HAP-1 (cell line): ENCODE results near the gene RAB37.

Source experiments
- DNase-seq, 2 experiments: peaks; one replicate each; pipeline ENCODE4 v3.0.0-alpha.2; 2016 to 2020; ENCODE audit warnings: low spot score in 2 of 2
- H3K27me3 ChIP-seq: fragments of 250-450 bp; sonication (Bioruptor Pico); 2 replicates; pipeline ENCODE4 v1.5.1; 2020; ENCODE audit warnings: low read depth, mild to moderate bottlenecking, moderate library complexity
- H3K36me3 ChIP-seq: fragments of 250-450 bp; sonication (Bioruptor Pico); replicated peaks from 2 replicates; pipeline ENCODE4 v1.5.1; 2020; ENCODE audit warnings: mild to moderate bottlenecking
- H3K4me1 ChIP-seq: fragments of 250-450 bp; sonication (Bioruptor Pico); 2 replicates; pipeline ENCODE4 v1.5.1; 2020; ENCODE audit warnings: mild to moderate bottlenecking
- H3K4me3 ChIP-seq: fragments of 250-450 bp; sonication (Bioruptor Pico); 2 replicates; pipeline ENCODE4 v1.5.1; 2020; ENCODE audit warnings: mild to moderate bottlenecking, moderate library complexity
- H3K9me3 ChIP-seq: fragments of 250-450 bp; sonication (Bioruptor Pico); 2 replicates; pipeline ENCODE4 v1.5.1; 2020; ENCODE audit warnings: mild to moderate bottlenecking, moderate library complexity
- in situ Hi-C: fragments of 300-500 bp; cut with MboI; formaldehyde crosslinking; loops from 3 replicates; pipeline ENCODE4 v1.14.3; 2020; ENCODE audit warnings: low sequenced_read_pairs, inconsistent platforms, mixed read lengths

Gene RAB37

DNA sequence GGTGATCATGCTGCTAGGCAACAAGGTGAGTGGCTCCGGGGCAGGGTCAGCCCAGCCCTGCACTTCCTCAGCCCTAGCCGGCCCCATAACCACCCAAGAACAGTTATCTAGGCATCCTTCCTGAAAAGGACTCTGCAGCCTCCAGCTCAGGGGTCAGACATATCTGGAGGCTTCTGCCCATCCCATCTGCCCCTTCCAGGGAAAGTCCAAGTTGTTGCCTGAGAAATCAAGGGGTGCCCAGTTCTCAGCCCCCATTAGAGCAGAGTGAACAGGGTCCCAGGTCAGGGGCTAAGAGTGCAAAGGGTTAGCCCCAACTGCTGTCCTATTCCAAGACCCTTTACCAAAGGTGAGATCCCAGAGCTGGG lies 7.3 kb downstream of the RAB37 start:
- H3K4me1 ChIP-seq = no peaks in the 10 kb centered on the region
- in situ Hi-C loops = loop anchor here (5.0 kb wide), 1 partner anchor 123 kb away; no protein-coding TSS in a partner anchor

GRCh38 chr17:74744714-74745547 lies 7.9 kb downstream of the RAB37 start:
- in situ Hi-C loops = loop anchor here (5.0 kb wide), 1 partner anchor 122 kb away; no protein-coding TSS in a partner anchor
- Histone ChIP-seq H3K4me3 (no peak overlapping the region), H3K36me3 (no peaks in the 10 kb centered on the region), H3K4me1 (no peaks in the 10 kb centered on the region), H3K9me3 (no peaks in the 10 kb centered on the region), H3K27me3 (no peaks in the 10 kb centered on the region)
- DNase-seq = peak; percentile 53 to 86

More for the DNA sequence above, 7.3 kb downstream of the RAB37 start:
- Histone ChIP-seq H3K9me3 (no peaks in the 10 kb centered on the region), H3K36me3 (no peaks in the 10 kb centered on the region), H3K4me3 (no peak overlapping the region), H3K27me3 (no peaks in the 10 kb centered on the region)
- no peak for DNase-seq

DNA sequence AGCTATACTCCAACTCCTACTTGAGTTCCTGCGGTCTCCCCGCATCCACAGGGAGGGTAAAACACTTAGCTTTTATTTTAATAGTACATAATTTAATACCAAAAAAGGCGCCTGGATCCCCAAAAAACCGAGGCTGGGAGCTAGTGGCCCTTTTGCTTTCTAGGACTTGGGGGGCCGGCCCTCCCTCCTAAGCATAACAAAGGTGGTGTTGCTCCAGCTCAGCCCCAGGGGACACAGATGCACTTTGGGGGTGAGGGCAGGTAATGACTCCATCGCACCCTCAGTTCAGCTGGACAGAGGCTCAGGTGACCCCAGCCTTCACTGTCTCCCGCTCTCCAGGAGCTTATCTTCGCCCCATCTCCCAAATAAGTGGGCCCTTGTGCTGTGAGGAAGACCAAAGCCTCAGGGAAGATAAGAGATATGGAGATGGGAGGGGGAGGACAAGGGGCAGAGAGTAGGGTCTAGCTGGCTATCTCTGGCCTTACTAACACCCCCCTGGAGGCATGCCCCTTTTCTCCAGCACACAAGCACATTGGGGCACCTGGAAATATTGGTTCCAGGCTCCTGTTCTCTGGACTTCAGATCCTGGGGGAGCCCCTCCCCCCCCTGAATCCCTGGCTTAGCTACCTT lies 8.6 kb downstream of the RAB37 start:
- Histone ChIP-seq H3K4me1 (0 out of 2 replicates have a peak, but pooled peaks cover 4% of the 10 kb centered on the region), H3K4me3 (no peak overlapping the region), H3K36me3 (no peaks in the 10 kb centered on the region), H3K9me3 (no peaks in the 10 kb centered on the region), H3K27me3 (no peaks in the 10 kb centered on the region)
- no peak for DNase-seq
- in situ Hi-C loops = no loop called here

- in situ Hi-C loops = no loop called here
- H3K27me3 ChIP-seq = no peaks in the 10 kb centered on the region
- DNase-seq = no peak
- H3K9me3 ChIP-seq = no peaks in the 10 kb centered on the region
- 0 out of 2 replicates have a peak, but pooled peaks cover 4% of the 10 kb centered on the region for H3K4me1 ChIP-seq
- no peaks in the 10 kb centered on the region for H3K36me3 ChIP-seq
- H3K4me3 ChIP-seq = no peak overlapping the region
Observed at GRCh38 chr17:74746376-74746775, 9.3 kb downstream of the RAB37 start.

DNA sequence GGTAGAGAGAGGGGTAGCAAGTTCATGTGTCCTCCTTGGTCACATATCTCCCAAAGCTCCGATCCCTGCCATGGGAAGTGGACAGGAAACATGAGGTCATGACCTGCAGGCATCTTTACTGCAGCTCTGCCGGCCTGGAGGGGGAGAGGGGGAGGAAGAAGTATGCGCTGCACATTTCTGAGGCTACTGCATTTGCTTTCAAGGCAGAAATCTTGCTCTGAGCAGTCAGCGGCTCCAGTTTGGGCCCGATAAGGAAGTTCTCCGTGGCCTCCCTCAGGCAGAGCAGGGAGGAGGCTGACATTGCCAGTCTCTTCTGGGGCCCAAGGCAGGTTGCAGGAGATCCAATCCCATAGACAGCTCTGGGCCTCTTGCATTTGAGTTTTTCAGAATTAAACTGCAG lies 9.9 kb downstream of the RAB37 start:
- in situ Hi-C loops = no loop called here
- no peak for DNase-seq
- Histone ChIP-seq H3K4me1 (0 out of 2 replicates have a peak, but pooled peaks cover 4% of the 10 kb centered on the region), H3K4me3 (no peak overlapping the region), H3K27me3 (no peaks in the 10 kb centered on the region), H3K36me3 (no peaks in the 10 kb centered on the region), H3K9me3 (no peaks in the 10 kb centered on the region)

DNA sequence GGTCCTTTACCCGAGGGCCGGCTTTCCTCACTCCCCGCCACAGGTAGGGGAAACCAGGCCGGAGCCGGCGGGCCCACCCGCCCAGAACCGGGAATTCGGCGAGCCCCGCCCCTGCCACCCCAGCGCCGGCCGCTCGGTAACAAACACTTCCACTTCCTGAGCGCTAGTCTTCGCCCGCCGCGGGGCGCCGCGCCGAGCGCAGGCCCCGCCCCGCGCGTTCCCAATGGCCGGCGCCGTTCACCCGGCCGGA lies 11.1 kb downstream of the RAB37 start:
- Histone ChIP-seq H3K4me3 (peak overlapping the region; percentile 99), H3K27me3 (no peaks in the 10 kb centered on the region), H3K36me3 (peaks cover 4% of the 10 kb centered on the region; the same call in 1 of the 2 replicates), H3K4me1 (0 out of 2 replicates have a peak, but pooled peaks cover 4% of the 10 kb centered on the region), H3K9me3 (no peaks in the 10 kb centered on the region)
- no peak for DNase-seq
- in situ Hi-C loops = no loop called here

DNA sequence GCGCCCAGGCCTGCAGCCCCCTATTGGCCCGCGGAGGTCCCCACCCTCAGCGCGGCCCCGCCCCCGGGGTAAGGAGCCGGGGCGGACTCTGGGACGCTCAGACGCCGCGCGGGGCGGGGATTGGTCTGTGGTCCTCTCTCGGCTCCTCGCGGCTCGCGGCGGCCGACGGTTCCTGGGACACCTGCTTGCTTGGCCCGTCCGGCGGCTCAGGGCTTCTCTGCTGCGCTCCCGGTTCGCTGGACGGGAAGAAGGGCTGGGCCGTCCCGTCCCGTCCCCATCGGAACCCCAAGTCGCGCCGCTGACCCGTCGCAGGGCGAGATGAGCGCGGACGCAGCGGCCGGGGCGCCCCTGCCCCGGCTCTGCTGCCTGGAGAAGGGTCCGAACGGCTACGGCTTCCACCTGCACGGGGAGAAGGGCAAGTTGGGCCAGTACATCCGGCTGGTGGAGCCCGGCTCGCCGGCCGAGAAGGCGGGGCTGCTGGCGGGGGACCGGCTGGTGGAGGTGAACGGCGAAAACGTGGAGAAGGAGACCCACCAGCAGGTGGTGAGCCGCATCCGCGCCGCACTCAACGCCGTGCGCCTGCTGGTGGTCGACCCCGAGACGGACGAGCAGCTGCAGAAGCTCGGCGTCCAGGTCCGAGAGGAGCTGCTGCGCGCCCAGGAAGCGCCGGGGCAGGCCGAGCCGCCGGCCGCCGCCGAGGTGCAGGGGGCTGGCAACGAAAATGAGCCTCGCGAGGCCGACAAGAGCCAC lies 11.6 kb downstream of the RAB37 start, which contains the start of gene NHERF1:
Gene NHERF1 (plus strand): TSS at position 100 of the 750 bp plus-strand sequence. CDS start 219 bp downstream, at position 319.
- H3K36me3 ChIP-seq = peaks cover 4% of the 10 kb centered on the region; the same call in 1 of the 2 replicates
- H3K27me3 ChIP-seq = no peaks in the 10 kb centered on the region
- peak within 1 kb of the TSS; percentile 99 for H3K4me3 ChIP-seq
- 0 out of 2 replicates have a peak, but pooled peaks cover 4% of the 10 kb centered on the region for H3K4me1 ChIP-seq
- no peaks in the 10 kb centered on the region for H3K9me3 ChIP-seq
- DNase-seq = peak; percentile 87 to 94
- in situ Hi-C loops = no loop called here

- in situ Hi-C loops = no loop called here
- H3K9me3 ChIP-seq = no peaks in the 10 kb centered on the region
- peaks cover 4% of the 10 kb centered on the region; the same call in 1 of the 2 replicates for H3K36me3 ChIP-seq
- H3K4me1 ChIP-seq = 0 out of 2 replicates have a peak, but pooled peaks cover 4% of the 10 kb centered on the region
- DNase-seq = peak; percentile 8 to 58
- no peaks in the 10 kb centered on the region for H3K27me3 ChIP-seq
- H3K4me3 ChIP-seq = peak overlapping the region; percentile 99
Observed at GRCh38 chr17:74749279-74750038, 12.4 kb downstream of the RAB37 start.

DNA sequence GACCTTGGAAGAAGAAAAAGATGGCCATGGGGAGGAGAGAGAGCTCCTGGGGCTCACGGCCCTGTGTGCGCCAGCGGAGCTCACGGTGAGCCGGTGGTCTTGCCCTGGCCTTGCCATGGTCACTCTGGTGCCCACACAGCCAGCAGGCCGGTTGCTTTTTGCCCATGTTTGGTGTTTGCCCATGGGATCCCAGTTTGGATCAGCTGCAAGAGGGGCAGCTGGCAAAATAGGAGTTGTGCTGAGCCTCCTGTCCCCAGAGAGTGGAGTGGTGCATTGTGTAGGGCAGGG lies 12.9 kb downstream of the RAB37 start:
- no peak for DNase-seq
- no peaks in the 10 kb centered on the region for H3K27me3 ChIP-seq
- peak overlapping the region; percentile 99 for H3K4me3 ChIP-seq
- H3K4me1 ChIP-seq = 0 out of 2 replicates have a peak, but pooled peaks cover 4% of the 10 kb centered on the region
- H3K9me3 ChIP-seq = no peaks in the 10 kb centered on the region
- H3K36me3 ChIP-seq = peaks cover 4% of the 10 kb centered on the region; the same call in 1 of the 2 replicates
- in situ Hi-C loops = no loop called here

DNA sequence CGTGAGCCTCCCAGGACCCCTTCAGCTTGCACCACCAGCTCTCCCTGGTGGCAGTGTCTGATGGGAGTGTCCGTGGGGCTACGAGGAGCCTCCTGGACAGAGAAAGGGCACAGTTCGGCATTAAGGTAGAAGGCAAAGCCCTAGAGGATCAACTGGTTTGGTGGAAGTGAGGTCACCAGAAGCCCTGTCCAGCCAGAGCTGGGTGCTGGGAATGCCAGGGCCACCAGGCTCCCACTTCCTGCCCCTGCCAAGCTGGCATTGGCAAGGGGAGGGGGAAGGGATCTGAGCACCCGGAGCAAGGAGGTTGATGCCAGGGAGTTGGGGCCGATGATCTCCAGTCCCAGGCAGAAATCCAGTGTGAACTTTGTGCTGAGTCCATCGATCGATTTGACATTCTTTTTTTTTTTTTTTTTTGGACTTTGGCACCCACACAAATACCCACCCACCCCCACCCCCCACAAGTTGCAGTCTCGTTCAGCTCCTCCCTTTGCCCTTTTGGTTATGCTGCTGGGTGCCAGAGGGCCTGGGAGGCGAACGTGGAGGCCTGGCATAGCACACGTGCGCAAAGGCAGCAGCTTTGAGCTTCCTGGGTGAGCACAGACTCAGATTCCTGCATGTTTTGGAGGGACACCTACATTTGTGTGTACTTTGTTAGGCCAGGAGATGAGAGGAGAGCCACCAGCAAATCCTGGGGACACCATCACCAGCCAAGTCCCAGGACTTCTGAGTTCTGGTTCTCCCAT lies 13.4 kb downstream of the RAB37 start:
- no peaks in the 10 kb centered on the region for H3K9me3 ChIP-seq
- in situ Hi-C loops = no loop called here
- H3K36me3 ChIP-seq = peaks cover 4% of the 10 kb centered on the region; the same call in 1 of the 2 replicates
- H3K27me3 ChIP-seq = no peaks in the 10 kb centered on the region
- peak overlapping the region; percentile 99 for H3K4me3 ChIP-seq
- H3K4me1 ChIP-seq = 0 out of 2 replicates have a peak, but pooled peaks cover 4% of the 10 kb centered on the region
- no peak for DNase-seq

DNA sequence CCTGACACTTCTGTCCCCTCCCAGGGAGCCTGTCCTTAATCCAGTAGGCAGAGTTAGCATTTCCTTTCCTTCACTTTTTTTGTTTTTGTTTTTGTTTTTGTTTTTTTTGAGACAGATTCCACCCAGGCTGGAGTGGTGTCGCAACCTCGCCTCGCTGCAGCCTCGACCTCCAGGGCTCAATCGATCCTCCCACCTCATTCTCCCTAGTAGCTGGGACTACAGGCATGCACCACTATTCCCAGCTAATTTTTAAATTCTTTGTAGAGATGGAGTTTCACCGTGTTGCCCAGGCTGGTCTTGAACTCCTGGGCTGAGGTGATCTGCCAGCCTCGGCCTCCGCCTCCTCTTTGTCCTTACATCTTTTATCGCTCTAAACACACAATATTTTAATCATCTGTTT lies 15.4 kb downstream of the RAB37 start:
- no peak overlapping the region for H3K4me3 ChIP-seq
- DNase-seq = no peak
- no peaks in the 10 kb centered on the region for H3K9me3 ChIP-seq
- H3K27me3 ChIP-seq = no peaks in the 10 kb centered on the region
- H3K36me3 ChIP-seq = peaks cover 4% of the 10 kb centered on the region; the same call in 1 of the 2 replicates
- H3K4me1 ChIP-seq = 0 out of 2 replicates have a peak, but pooled peaks cover 4% of the 10 kb centered on the region
- in situ Hi-C loops = no loop called here

GRCh38 chr17:74752822-74753401 lies 15.9 kb downstream of the RAB37 start:
- no peak overlapping the region for H3K4me3 ChIP-seq

More at GRCh38 chr17:74752822-74753401, 15.9 kb downstream of the RAB37 start:
- H3K36me3 ChIP-seq = peaks cover 4% of the 10 kb centered on the region; the same call in 1 of the 2 replicates
- in situ Hi-C loops = no loop called here
- DNase-seq = no peak
- peaks cover 4% of the 10 kb centered on the region; the same call in 1 of the 2 replicates for H3K4me1 ChIP-seq
- H3K9me3 ChIP-seq = no peaks in the 10 kb centered on the region
- H3K27me3 ChIP-seq = no peaks in the 10 kb centered on the region
